Activated naive CD4-positive, alpha-beta T cell treated with anti-CD3 and anti-CD28 coated beads, Interleukin-2, amount 50 U/mL, for 16 hours (primary cell): ENCODE data around the gene SNRPA.

ENCODE experiments used
- DNase-seq: peaks from one replicate; pipeline ENCODE4 v3.0.0-alpha.2; 2020

Gene SNRPA

GRCh38 chr19:40750874-40751537 lies at the start of gene SNRPA:
Gene SNRPA (plus strand): TSS chr19:40751203. CDS start chr19:40751409, 206 bp downstream.
- peak; percentile 97 for DNase-seq

GRCh38 chr19:40701758-40702157 lies 49.2 kb upstream of the SNRPA start:
- no peak for DNase-seq

GRCh38 chr19:40702337-40703012 lies 48.5 kb upstream of the SNRPA start:
- no peak for DNase-seq

- no peak for DNase-seq
Measured at GRCh38 chr19:40703029-40703755, 47.8 kb upstream of the SNRPA start.

- no peak for DNase-seq
Measured at GRCh38 chr19:40704491-40705361, 46.3 kb upstream of the SNRPA start.

GRCh38 chr19:40705362-40705651 lies 45.7 kb upstream of the SNRPA start:
- no peak for DNase-seq

- no peak for DNase-seq
Measured at GRCh38 chr19:40705950-40706619, 44.9 kb upstream of the SNRPA start.

- no peak for DNase-seq
Measured at GRCh38 chr19:40707615-40708014, 43.4 kb upstream of the SNRPA start.

GRCh38 chr19:40709817-40710216 lies 41.2 kb upstream of the SNRPA start:
- DNase-seq: no peak

- DNase-seq: no peak
Measured at GRCh38 chr19:40713939-40714338, 37.1 kb upstream of the SNRPA start.

- DNase-seq: peak; percentile 93
Measured at GRCh38 chr19:40714441-40715299, 36.3 kb upstream of the SNRPA start.

GRCh38 chr19:40716031-40716481 lies 34.9 kb upstream of the SNRPA start:
- DNase-seq: peak; percentile 76

- peak; percentile 100 for DNase-seq
Measured at GRCh38 chr19:40716482-40717324, 34.3 kb upstream of the SNRPA start, which contains the start of the genes COQ8B and ITPKC. Gene COQ8B (minus strand): TSS chr19:40716886. CDS start chr19:40714632, 2,254 bp downstream. Gene ITPKC (plus strand): TSS chr19:40717112. CDS start chr19:40717136, 24 bp downstream.

GRCh38 chr19:40717325-40717879 lies 33.6 kb upstream of the SNRPA start:
- DNase-seq: no peak

- no peak for DNase-seq
Measured at GRCh38 chr19:40717880-40718773, 32.9 kb upstream of the SNRPA start.

- DNase-seq: no peak
Measured at GRCh38 chr19:40718774-40719391, 32.1 kb upstream of the SNRPA start.

GRCh38 chr19:40719414-40719894 lies 31.5 kb upstream of the SNRPA start:
- DNase-seq: no peak

- DNase-seq: no peak
Measured at GRCh38 chr19:40721140-40721486, 29.9 kb upstream of the SNRPA start.
